ENCODE measurements around the gene C20orf204.

C20orf204 gene

GRCh38 chr20:64011366-64011779 lies 24.6 kb upstream of the C20orf204 start:
- TF ChIP-seq CREB1 (IDR thresholded peaks at IDR 0.05; ENCODE audit: low read depth) (no peak), ZBTB7A (IDR thresholded peaks at IDR 0.05; ENCODE audit: low read depth) (no peak), REST (IDR thresholded peaks at IDR 0.05; ENCODE audit: low read depth) (no peak), TEAD4 (IDR thresholded peaks at IDR 0.05) (no peak), NFIC (IDR thresholded peaks at IDR 0.05) (no peak), MAX (IDR thresholded peaks at IDR 0.05) (no peak), TAF1 (IDR thresholded peaks at IDR 0.05; ENCODE audit: low read depth) (no peak), CEBPB (IDR thresholded peaks at IDR 0.05) (no peak), USF1 (IDR thresholded peaks at IDR 0.05) (no peak), EP300 (IDR thresholded peaks at IDR 0.05; ENCODE audit: borderline replicate concordance) (no peak), EGR1 (IDR thresholded peaks at IDR 0.05) (no peak), YY1 (IDR thresholded peaks at IDR 0.05; ENCODE audit: low read depth) (no peak), RAD21 (IDR thresholded peaks at IDR 0.05; ENCODE audit: low read depth) (no peak), TCF12 (IDR thresholded peaks at IDR 0.05; ENCODE audit: low read depth) (no peak)

- no peak for TF ChIP-seq RAD21 (IDR thresholded peaks at IDR 0.05; ENCODE audit: low read depth)
- no peak for TF ChIP-seq CREB1 (IDR thresholded peaks at IDR 0.05; ENCODE audit: low read depth)
- TF ChIP-seq YY1 (IDR thresholded peaks at IDR 0.05; ENCODE audit: low read depth) = no peak
- TF ChIP-seq FOXM1 (IDR thresholded peaks at IDR 0.05; ENCODE audit: borderline replicate concordance, low read depth) = no peak
- no peak for TF ChIP-seq TAF1 (IDR thresholded peaks at IDR 0.05; ENCODE audit: low read depth)
- TF ChIP-seq REST (IDR thresholded peaks at IDR 0.05; ENCODE audit: low read depth) = no peak
- TF ChIP-seq TEAD4 (IDR thresholded peaks at IDR 0.05) = no peak
- no peak for TF ChIP-seq CEBPB (IDR thresholded peaks at IDR 0.05)
- TF ChIP-seq MAX (IDR thresholded peaks at IDR 0.05) = no peak
- TF ChIP-seq EP300 (IDR thresholded peaks at IDR 0.05; ENCODE audit: borderline replicate concordance) = no peak
- TF ChIP-seq NFIC (IDR thresholded peaks at IDR 0.05) = no peak
- TF ChIP-seq TCF12 (IDR thresholded peaks at IDR 0.05; ENCODE audit: low read depth) = no peak
- no peak for TF ChIP-seq EGR1 (IDR thresholded peaks at IDR 0.05)
- no peak for TF ChIP-seq ZBTB7A (IDR thresholded peaks at IDR 0.05; ENCODE audit: low read depth)
- no peak for TF ChIP-seq USF1 (IDR thresholded peaks at IDR 0.05)
Observed at GRCh38 chr20:64015635-64016034, 20.3 kb upstream of the C20orf204 start.

- TF ChIP-seq EGR1 (IDR thresholded peaks at IDR 0.05) (no peak), USF1 (IDR thresholded peaks at IDR 0.05) (no peak), TCF12 (IDR thresholded peaks at IDR 0.05; ENCODE audit: low read depth) (no peak), TAF1 (IDR thresholded peaks at IDR 0.05; ENCODE audit: low read depth) (no peak), REST (IDR thresholded peaks at IDR 0.05; ENCODE audit: low read depth) (no peak), ZBTB7A (IDR thresholded peaks at IDR 0.05; ENCODE audit: low read depth) (no peak), FOXM1 (IDR thresholded peaks at IDR 0.05; ENCODE audit: borderline replicate concordance, low read depth) (no peak), CEBPB (IDR thresholded peaks at IDR 0.05) (no peak), NFIC (IDR thresholded peaks at IDR 0.05) (no peak), MAX (IDR thresholded peaks at IDR 0.05) (no peak), CREB1 (IDR thresholded peaks at IDR 0.05; ENCODE audit: low read depth) (no peak), TEAD4 (IDR thresholded peaks at IDR 0.05) (no peak), EP300 (IDR thresholded peaks at IDR 0.05; ENCODE audit: borderline replicate concordance) (no peak), YY1 (IDR thresholded peaks at IDR 0.05; ENCODE audit: low read depth) (no peak), RAD21 (IDR thresholded peaks at IDR 0.05; ENCODE audit: low read depth) (no peak)
Observed at GRCh38 chr20:64021124-64021975, 14.6 kb upstream of the C20orf204 start.
